Activated T-helper 2 cell treated with anti-CD3 and anti-CD28 coated beads, Interferon-gamma antibody, Interleukin-2, Interleukin-4, amounts not matched to agents 10 μg/mL and 5 μg/mL and 100 μg/mL, durations not matched to agents 14 hours and 24 hours and 36 hours (primary cell): Measurements from ENCODE around the gene AGA. TPM values are rescaled to one million over a fixed set of nuclear protein-coding genes. Genes with fewer than 3 reads are reported as not detected.

Source experiments
- total RNA-seq: library from RNA; stranded (reverse); gene quantifications from 2 replicates; pipeline ENCODE4 v1.2.3, GENCODE V29; 2022

AGA gene
- total RNA-seq, 1 donor from 2014 or later: 21.0 TPM

Other genes starting within 250 kb of the AGA start
- 18.2 and 18.5 TPM in 2 replicates for gene NEIL3, start 132.6 kb downstream of the AGA start, total RNA-seq